Measurements from ENCODE around the gene PARD3B.

Gene PARD3B

GRCh38 chr2:204913854-204914464, 368.7 kb downstream of the PARD3B start:
- TF ChIP-seq CTCF (IDR thresholded peaks at IDR 0.05), result no peak
- Histone ChIP-seq H3K27me3 (no peaks in the 10 kb centered on the region), H3K27ac (no peak overlapping the region), H3K9me3 (no peaks in the 10 kb centered on the region), H3K36me3 (no peaks in the 10 kb centered on the region), H3K4me1 (ENCODE audit: control insufficient read depth in 1 of 2, insufficient read depth in 1 of 2, low read depth in 1 of 2, low read length in 1 of 2) (no peaks in the 10 kb centered on the region), H3K4me3 (ENCODE audit: low read depth in 1 of 2, low read length in 1 of 2) (no peak overlapping the region)

GRCh38 chr2:204914708-204915107, 369.4 kb downstream of the PARD3B start:
- H3K27me3 ChIP-seq, result no peaks in the 10 kb centered on the region
- no peak overlapping the region for H3K27ac ChIP-seq
- H3K4me1 ChIP-seq (ENCODE audit: control insufficient read depth in 1 of 2, insufficient read depth in 1 of 2, low read depth in 1 of 2, low read length in 1 of 2), result no peaks in the 10 kb centered on the region
- H3K36me3 ChIP-seq, result no peaks in the 10 kb centered on the region
- no peaks in the 10 kb centered on the region for H3K9me3 ChIP-seq
- H3K4me3 ChIP-seq (ENCODE audit: low read depth in 1 of 2, low read length in 1 of 2), result no peak overlapping the region
- no peak for TF ChIP-seq CTCF (IDR thresholded peaks at IDR 0.05)

GRCh38 chr2:204917089-204917701, 371.9 kb downstream of the PARD3B start:
- Histone ChIP-seq H3K9me3 (no peaks in the 10 kb centered on the region), H3K27ac (no peak overlapping the region), H3K36me3 (no peaks in the 10 kb centered on the region), H3K27me3 (no peaks in the 10 kb centered on the region), H3K4me3 (ENCODE audit: low read depth in 1 of 2, low read length in 1 of 2) (no peak overlapping the region), H3K4me1 (ENCODE audit: control insufficient read depth in 1 of 2, insufficient read depth in 1 of 2, low read depth in 1 of 2, low read length in 1 of 2) (no peaks in the 10 kb centered on the region)
- TF ChIP-seq CTCF (IDR thresholded peaks at IDR 0.05), result no peak

- no peak for TF ChIP-seq CTCF (IDR thresholded peaks at IDR 0.05)
- H3K9me3 ChIP-seq, result no peaks in the 10 kb centered on the region
- H3K4me3 ChIP-seq (ENCODE audit: low read depth in 1 of 2, low read length in 1 of 2), result no peak overlapping the region
- no peaks in the 10 kb centered on the region for H3K4me1 ChIP-seq (ENCODE audit: control insufficient read depth in 1 of 2, insufficient read depth in 1 of 2, low read depth in 1 of 2, low read length in 1 of 2)
- H3K36me3 ChIP-seq, result no peaks in the 10 kb centered on the region
- no peak overlapping the region for H3K27ac ChIP-seq
- no peaks in the 10 kb centered on the region for H3K27me3 ChIP-seq
Observed at GRCh38 chr2:204920776-204921175, 375.5 kb downstream of the PARD3B start.

GRCh38 chr2:204923957-204924356, 378.7 kb downstream of the PARD3B start:
- H3K9me3 ChIP-seq, result no peaks in the 10 kb centered on the region
- H3K27me3 ChIP-seq, result no peaks in the 10 kb centered on the region
- TF ChIP-seq CTCF (IDR thresholded peaks at IDR 0.05), result no peak
- no peak overlapping the region for H3K4me3 ChIP-seq (ENCODE audit: low read depth in 1 of 2, low read length in 1 of 2)
- no peaks in the 10 kb centered on the region for H3K4me1 ChIP-seq (ENCODE audit: control insufficient read depth in 1 of 2, insufficient read depth in 1 of 2, low read depth in 1 of 2, low read length in 1 of 2)
- H3K36me3 ChIP-seq, result no peaks in the 10 kb centered on the region
- no peak overlapping the region for H3K27ac ChIP-seq
